Measurements from ENCODE around the gene KLHL2.
A peak's percentile ranks its signal among the peaks of the same experiment; 100 is the strongest.

The KLHL2 gene

DNA sequence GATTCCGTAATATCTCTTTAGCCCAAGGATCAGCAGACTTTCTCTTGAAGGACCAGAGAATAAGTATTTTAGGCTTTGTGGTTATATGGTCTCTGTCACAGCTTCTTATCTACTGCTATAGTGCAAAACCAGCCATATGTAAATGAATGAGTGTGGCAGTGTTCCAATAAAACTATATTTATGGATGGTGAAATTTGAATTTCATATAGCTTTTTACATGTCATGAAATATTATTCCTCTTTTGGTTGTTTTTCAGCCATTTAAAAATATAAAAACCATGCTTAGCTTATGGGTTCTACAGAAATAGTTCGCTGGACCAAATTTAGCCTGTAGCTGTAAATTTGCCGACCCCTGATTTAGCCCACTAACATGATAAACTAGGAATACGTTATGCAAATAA, 102.1 kb downstream of the KLHL2 start:
- TF ChIP-seq, protein P1, sequence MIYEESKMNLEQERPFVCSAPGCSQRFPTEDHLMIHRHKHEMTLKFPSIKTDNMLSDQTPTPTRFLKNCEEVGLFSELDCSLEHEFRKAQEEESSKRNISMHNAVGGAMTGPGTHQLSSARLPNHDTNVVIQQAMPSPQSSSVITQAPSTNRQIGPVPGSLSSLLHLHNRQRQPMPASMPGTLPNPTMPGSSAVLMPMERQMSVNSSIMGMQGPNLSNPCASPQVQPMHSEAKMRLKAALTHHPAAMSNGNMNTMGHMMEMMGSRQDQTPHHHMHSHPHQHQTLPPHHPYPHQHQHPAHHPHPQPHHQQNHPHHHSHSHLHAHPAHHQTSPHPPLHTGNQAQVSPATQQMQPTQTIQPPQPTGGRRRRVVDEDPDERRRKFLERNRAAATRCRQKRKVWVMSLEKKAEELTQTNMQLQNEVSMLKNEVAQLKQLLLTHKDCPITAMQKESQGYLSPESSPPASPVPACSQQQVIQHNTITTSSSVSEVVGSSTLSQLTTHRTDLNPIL (CRISPR knock-in tag; IDR thresholded peaks at IDR 0.05; ENCODE audit: low read depth), result no peak
- TF ChIP-seq ZFP30 (CRISPR knock-in tag; IDR thresholded peaks at IDR 0.05) (no peak), ARNTL (CRISPR knock-in tag; IDR thresholded peaks at IDR 0.05; ENCODE audit: borderline replicate concordance, low read depth) (no peak)
- no peak for ATAC-seq

DNA sequence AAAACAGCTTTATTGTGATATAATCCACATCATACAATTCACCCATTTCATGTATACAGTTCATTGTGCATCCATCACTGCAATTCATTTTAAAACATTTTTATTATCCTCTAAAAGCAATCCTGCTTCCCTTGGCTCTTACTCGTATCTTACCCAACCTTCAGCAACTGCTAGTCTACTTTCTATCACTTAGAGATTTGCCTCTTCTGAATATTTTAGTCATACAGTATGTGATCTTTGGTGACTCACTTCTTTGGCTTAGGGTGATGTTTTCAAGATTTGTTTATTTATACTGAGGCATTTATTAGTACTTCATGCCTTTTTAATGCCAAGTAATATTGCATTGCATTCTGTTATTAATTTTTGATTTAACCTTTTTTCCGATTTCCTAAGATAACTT, 105.1 kb downstream of the KLHL2 start:
- TF ChIP-seq ISL1 (CRISPR knock-in tag; IDR thresholded peaks at IDR 0.05) (no peak), RARB (CRISPR knock-in tag; IDR thresholded peaks at IDR 0.05) (no peak), ZFP30 (CRISPR knock-in tag; IDR thresholded peaks at IDR 0.05) (no peak), TOX (CRISPR knock-in tag; IDR thresholded peaks at IDR 0.05; ENCODE audit: borderline replicate concordance) (no peak), ZNF565 (CRISPR knock-in tag; conservative IDR thresholded peaks at IDR 0.05; ENCODE audit: low read depth) (no peak), TCF4 (CRISPR knock-in tag; IDR thresholded peaks at IDR 0.05; ENCODE audit: borderline replicate concordance) (no peak), ZNF70 (CRISPR knock-in tag; IDR thresholded peaks at IDR 0.05) (no peak)
- TF ChIP-seq, protein P1 (CRISPR knock-in tag; IDR thresholded peaks at IDR 0.05; ENCODE audit: low read depth), result no peak
- ATAC-seq, result peak; percentile 66; the same call in 2 of the 3 replicates

DNA sequence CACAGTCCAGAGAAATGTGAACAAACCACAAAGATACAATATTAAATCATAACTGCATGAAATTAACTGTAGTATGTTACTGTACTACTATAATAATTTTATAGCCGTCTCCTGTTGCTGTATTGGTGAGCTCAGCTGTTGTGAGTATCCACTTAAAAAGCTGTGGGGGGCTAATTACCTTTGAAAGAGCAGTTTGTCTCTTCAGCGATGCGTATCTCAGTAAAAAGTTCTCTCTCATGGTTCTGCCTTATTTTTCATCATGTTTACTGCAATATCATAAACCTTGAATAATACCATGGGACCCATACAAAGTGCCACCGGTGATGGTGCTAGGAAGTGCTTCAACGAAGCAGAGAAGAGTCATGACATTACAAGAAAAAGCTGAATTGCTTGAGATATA, 111.7 kb downstream of the KLHL2 start:
- TF ChIP-seq, protein P2, sequence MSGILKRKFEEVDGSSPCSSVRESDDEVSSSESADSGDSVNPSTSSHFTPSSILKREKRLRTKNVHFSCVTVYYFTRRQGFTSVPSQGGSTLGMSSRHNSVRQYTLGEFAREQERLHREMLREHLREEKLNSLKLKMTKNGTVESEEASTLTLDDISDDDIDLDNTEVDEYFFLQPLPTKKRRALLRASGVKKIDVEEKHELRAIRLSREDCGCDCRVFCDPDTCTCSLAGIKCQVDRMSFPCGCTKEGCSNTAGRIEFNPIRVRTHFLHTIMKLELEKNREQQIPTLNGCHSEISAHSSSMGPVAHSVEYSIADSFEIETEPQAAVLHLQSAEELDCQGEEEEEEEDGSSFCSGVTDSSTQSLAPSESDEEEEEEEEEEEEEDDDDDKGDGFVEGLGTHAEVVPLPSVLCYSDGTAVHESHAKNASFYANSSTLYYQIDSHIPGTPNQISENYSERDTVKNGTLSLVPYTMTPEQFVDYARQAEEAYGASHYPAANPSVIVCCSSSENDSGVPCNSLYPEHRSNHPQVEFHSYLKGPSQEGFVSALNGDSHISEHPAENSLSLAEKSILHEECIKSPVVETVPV (CRISPR knock-in tag; IDR thresholded peaks at IDR 0.05), result no peak
- no peak for TF ChIP-seq ZFP30 (CRISPR knock-in tag; IDR thresholded peaks at IDR 0.05)
- ATAC-seq, result no peak

DNA sequence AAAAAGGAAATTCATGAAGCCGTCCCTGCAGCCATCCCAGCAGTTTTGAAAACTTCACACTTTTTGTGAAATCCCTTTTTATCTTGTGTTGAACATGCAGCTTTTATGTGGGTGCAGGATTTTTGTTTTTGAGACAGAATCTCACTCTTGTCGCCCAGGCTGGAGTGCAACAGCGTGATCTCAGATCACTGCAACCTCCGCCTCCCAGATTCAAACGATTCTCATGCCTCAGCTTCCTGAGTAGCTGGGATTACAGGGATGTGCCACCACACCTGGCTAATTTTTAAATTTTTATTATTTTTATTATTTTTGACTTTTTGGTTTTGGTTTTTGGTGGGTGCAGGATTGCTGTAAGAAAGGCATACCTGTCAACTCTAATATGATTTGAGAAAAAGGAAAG, 112.1 kb downstream of the KLHL2 start:
- no peak for ATAC-seq

DNA sequence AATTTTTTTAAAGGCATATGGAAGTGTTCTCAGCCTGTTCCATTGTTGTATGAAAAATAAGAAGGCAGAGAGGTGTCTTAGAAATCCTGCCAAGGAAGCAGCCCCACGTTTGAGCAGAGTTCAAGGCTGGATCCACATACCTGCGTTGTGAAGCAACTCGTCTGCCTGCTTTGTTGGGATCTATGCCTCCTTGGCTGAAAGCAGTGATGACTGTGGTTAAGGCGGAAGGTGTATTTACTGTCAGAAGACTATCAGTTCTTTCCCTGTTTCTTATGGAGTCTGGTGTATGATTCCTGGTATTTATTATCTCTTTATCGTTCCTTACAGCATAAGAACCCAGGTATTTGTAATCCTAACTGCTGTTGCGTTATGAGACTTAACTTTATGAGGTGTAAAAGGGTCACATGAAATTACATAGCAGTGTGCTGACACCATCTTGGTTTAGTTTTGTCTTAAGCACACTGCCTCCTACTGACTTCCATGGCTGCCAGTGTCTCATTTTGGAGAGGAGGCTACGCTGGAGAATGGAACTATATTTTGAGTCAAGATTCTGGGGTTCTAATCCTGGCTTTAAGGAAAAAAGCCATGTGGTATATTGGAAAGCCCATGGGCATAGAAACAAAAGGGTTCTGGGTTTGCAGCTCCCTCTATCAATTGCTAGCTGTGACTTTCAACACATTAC, 117.0 kb downstream of the KLHL2 start:
- no peak for ATAC-seq
- TF ChIP-seq BACH2 (CRISPR knock-in tag; IDR thresholded peaks at IDR 0.05; ENCODE audit: borderline replicate concordance) (no peak), ISL1 (CRISPR knock-in tag; IDR thresholded peaks at IDR 0.05) (no peak), TCF4 (CRISPR knock-in tag; IDR thresholded peaks at IDR 0.05; ENCODE audit: borderline replicate concordance) (no peak), ZFP3 (CRISPR knock-in tag; IDR thresholded peaks at IDR 0.05) (no peak), RARB (CRISPR knock-in tag; IDR thresholded peaks at IDR 0.05) (no peak), ESRRG (CRISPR knock-in tag; IDR thresholded peaks at IDR 0.05) (no peak), ZNF565 (CRISPR knock-in tag; conservative IDR thresholded peaks at IDR 0.05; ENCODE audit: low read depth) (no peak), GLIS3 (CRISPR knock-in tag; IDR thresholded peaks at IDR 0.05) (no peak)
- TF ChIP-seq, protein P2 (CRISPR knock-in tag; IDR thresholded peaks at IDR 0.05), result no peak
- TF ChIP-seq, protein P3, sequence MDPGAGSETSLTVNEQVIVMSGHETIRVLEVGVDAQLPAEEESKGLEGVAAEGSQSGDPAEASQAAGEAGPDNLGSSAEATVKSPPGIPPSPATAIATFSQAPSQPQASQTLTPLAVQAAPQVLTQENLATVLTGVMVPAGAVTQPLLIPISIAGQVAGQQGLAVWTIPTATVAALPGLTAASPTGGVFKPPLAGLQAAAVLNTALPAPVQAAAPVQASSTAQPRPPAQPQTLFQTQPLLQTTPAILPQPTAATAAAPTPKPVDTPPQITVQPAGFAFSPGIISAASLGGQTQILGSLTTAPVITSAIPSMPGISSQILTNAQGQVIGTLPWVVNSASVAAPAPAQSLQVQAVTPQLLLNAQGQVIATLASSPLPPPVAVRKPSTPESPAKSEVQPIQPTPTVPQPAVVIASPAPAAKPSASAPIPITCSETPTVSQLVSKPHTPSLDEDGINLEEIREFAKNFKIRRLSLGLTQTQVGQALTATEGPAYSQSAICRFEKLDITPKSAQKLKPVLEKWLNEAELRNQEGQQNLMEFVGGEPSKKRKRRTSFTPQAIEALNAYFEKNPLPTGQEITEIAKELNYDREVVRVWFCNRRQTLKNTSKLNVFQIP (CRISPR knock-in tag; IDR thresholded peaks at IDR 0.05; ENCODE audit: borderline replicate concordance, low read depth), result no peak
- TF ChIP-seq, protein P4, sequence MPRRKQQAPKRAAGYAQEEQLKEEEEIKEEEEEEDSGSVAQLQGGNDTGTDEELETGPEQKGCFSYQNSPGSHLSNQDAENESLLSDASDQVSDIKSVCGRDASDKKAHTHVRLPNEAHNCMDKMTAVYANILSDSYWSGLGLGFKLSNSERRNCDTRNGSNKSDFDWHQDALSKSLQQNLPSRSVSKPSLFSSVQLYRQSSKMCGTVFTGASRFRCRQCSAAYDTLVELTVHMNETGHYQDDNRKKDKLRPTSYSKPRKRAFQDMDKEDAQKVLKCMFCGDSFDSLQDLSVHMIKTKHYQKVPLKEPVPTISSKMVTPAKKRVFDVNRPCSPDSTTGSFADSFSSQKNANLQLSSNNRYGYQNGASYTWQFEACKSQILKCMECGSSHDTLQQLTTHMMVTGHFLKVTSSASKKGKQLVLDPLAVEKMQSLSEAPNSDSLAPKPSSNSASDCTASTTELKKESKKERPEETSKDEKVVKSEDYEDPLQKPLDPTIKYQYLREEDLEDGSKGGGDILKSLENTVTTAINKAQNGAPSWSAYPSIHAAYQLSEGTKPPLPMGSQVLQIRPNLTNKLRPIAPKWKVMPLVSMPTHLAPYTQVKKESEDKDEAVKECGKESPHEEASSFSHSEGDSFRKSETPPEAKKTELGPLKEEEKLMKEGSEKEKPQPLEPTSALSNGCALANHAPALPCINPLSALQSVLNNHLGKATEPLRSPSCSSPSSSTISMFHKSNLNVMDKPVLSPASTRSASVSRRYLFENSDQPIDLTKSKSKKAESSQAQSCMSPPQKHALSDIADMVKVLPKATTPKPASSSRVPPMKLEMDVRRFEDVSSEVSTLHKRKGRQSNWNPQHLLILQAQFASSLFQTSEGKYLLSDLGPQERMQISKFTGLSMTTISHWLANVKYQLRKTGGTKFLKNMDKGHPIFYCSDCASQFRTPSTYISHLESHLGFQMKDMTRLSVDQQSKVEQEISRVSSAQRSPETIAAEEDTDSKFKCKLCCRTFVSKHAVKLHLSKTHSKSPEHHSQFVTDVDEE (CRISPR knock-in tag; IDR thresholded peaks at IDR 0.05), result no peak

More for the DNA sequence above, 112.1 kb downstream of the KLHL2 start:
- TF ChIP-seq, protein P3 (CRISPR knock-in tag; IDR thresholded peaks at IDR 0.05; ENCODE audit: borderline replicate concordance, low read depth), result no peak
- no peak for TF ChIP-seq TCF4 (CRISPR knock-in tag; IDR thresholded peaks at IDR 0.05; ENCODE audit: borderline replicate concordance)
